Measurements from ENCODE around the gene AQP3. TPM values are rescaled to one million over a fixed set of nuclear protein-coding genes. Genes with fewer than 3 reads are reported as not detected.

Gene AQP3
- total and polyA plus RNA-seq, 2 experiments from 2014 or later, result 97.1 to 123 TPM

DNA sequence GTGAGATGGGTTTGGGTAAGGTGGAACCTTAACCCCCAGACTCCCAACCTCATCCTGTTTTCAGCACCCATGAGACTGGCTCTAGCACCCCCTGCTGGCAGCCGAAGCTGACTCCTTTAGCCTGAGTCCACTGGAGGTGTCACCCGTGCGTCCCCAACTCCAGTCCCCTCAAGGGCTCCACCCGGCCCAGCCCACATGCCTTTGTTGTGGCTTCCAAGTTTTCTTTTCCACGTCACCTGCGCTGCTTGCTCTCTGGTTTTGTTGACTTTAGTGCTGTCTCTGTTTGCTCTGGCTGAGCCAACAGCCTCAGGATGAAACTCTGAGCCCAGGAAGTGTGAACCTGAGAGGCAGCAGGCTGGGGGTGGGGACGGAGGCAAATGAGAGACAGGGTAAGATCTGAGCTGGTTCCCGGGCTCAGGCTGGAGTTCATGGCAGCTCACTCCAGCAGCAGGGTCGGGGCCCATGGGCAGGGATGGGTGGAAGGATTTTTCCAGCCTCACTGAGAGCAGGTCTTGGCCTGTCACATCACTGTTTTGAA, 31.8 kb downstream of the AQP3 start:
- Histone ChIP-seq H3K4me3 (no peak overlapping the region), H3K27me3 (no peaks in the 10 kb centered on the region), H4K20me1 (ENCODE audit: insufficient read depth, poor library complexity, severe bottlenecking) (no peaks in the 10 kb centered on the region), H3K36me3 (replicated peaks; ENCODE audit: insufficient read depth, low read depth) (no peaks in the 10 kb centered on the region), H3K9me2 (replicated peaks; ENCODE audit: insufficient read depth) (no peaks in the 10 kb centered on the region), H3K9me3 (ENCODE audit: low read depth) (no peaks in the 10 kb centered on the region), H2AFZ (no peak overlapping the region), H3K27ac (peak overlapping the region; percentile 80), H3K4me1 (ENCODE audit: insufficient read depth) (peaks cover 24% of the 10 kb centered on the region), H3K4me2 (peak overlapping the region; percentile 26), H3K79me2 (no peaks in the 10 kb centered on the region)
- 24% methylated on average over 9 of the region's 9 CpGs for WGBS (ENCODE audit: low lambda C conversion rate, missing lambda C conversion rate)
- peak; percentile 91 for DNase-seq (ENCODE audit: low spot score)
- TF ChIP-seq EZH2phosphoT487 (IDR thresholded peaks at IDR 0.05; ENCODE audit: low read depth, severe bottlenecking, unreplicated experiment), result no peak
- TF ChIP-seq, protein P1, sequence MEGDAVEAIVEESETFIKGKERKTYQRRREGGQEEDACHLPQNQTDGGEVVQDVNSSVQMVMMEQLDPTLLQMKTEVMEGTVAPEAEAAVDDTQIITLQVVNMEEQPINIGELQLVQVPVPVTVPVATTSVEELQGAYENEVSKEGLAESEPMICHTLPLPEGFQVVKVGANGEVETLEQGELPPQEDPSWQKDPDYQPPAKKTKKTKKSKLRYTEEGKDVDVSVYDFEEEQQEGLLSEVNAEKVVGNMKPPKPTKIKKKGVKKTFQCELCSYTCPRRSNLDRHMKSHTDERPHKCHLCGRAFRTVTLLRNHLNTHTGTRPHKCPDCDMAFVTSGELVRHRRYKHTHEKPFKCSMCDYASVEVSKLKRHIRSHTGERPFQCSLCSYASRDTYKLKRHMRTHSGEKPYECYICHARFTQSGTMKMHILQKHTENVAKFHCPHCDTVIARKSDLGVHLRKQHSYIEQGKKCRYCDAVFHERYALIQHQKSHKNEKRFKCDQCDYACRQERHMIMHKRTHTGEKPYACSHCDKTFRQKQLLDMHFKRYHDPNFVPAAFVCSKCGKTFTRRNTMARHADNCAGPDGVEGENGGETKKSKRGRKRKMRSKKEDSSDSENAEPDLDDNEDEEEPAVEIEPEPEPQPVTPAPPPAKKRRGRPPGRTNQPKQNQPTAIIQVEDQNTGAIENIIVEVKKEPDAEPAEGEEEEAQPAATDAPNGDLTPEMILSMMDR (IDR thresholded peaks at IDR 0.05; ENCODE audit: poor library complexity), result peak; percentile 69

DNA sequence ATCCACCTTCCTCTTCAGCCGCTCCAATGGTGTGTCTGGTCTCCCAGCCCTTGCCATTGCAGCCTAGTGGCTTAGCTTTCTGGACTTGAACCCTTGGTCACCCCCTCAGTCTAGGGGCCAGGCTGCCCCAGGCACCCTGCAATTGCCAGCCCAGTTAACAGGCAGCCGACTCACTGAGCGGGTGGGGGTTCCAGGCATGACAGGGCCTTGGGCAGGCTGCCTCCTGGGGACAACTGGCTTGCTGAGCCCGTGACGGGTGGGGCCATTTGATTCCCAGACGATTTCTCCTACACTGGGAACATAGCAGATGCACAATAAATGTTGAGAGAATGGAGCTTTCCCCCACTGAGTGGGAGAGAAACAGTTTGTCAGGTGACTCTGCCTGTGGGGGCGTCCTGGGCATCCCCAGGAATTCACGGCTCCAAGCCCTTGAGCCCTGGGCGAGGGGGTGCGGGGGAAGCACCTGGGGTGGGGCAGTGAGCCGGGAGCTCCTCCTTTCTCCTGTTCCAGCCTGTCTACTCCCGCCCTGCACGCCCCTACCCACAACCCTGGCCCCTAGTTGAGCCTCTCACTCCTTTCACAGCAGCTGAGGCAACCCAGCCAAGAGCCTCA, 32.4 kb downstream of the AQP3 start:
- Histone ChIP-seq H3K9me2 (replicated peaks; ENCODE audit: insufficient read depth) (no peaks in the 10 kb centered on the region), H3K4me3 (no peak overlapping the region), H3K9me3 (ENCODE audit: low read depth) (no peaks in the 10 kb centered on the region), H3K4me2 (no peak overlapping the region), H4K20me1 (ENCODE audit: insufficient read depth, poor library complexity, severe bottlenecking) (no peaks in the 10 kb centered on the region), H2AFZ (no peak overlapping the region), H3K4me1 (ENCODE audit: insufficient read depth) (peaks cover 24% of the 10 kb centered on the region), H3K27me3 (no peaks in the 10 kb centered on the region), H3K36me3 (replicated peaks; ENCODE audit: insufficient read depth, low read depth) (no peaks in the 10 kb centered on the region), H3K79me2 (no peaks in the 10 kb centered on the region), H3K27ac (peak overlapping the region; percentile 67)
- no peak for TF ChIP-seq EZH2 (IDR thresholded peaks at IDR 0.05; ENCODE audit: borderline replicate concordance)
- TF ChIP-seq, protein P1 (IDR thresholded peaks at IDR 0.05; ENCODE audit: poor library complexity), result no peak
- TF ChIP-seq EZH2phosphoT487 (IDR thresholded peaks at IDR 0.05; ENCODE audit: low read depth, severe bottlenecking, unreplicated experiment), result no peak
- no peak for DNase-seq (ENCODE audit: low spot score)
- 80% methylated on average over 13 of the region's 13 CpGs for WGBS (ENCODE audit: low lambda C conversion rate, missing lambda C conversion rate)

DNA sequence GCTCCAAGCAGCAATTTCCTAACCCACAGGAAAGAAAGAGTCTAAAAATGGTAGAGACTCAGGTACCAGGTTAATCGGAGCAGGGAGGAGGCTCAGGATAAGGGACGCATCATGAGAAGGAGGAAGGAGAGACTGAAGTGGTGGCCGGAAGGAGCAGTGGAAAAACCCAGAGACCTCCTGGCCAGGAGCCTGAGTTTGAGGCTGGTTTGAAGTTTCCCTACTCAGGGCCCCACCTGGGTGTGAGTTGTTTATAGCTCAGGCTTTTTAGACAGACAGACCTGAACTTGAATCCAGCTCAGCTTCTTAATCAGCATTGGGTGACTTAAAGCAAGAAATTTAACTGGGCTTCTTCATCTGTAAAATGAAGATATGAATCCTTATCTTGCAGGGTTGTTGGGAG, 33.1 kb downstream of the AQP3 start:
- Histone ChIP-seq H3K9me3 (ENCODE audit: low read depth) (no peaks in the 10 kb centered on the region), H3K79me2 (no peaks in the 10 kb centered on the region), H3K36me3 (replicated peaks; ENCODE audit: insufficient read depth, low read depth) (no peaks in the 10 kb centered on the region), H3K27ac (peak overlapping the region; percentile 67), H3K9me2 (replicated peaks; ENCODE audit: insufficient read depth) (no peaks in the 10 kb centered on the region), H2AFZ (no peak overlapping the region), H3K4me1 (ENCODE audit: insufficient read depth) (peaks cover 24% of the 10 kb centered on the region), H4K20me1 (ENCODE audit: insufficient read depth, poor library complexity, severe bottlenecking) (no peaks in the 10 kb centered on the region), H3K4me2 (no peak overlapping the region), H3K27me3 (no peaks in the 10 kb centered on the region), H3K4me3 (no peak overlapping the region)
- WGBS (ENCODE audit: low lambda C conversion rate, missing lambda C conversion rate), result 83% methylated on average over 3 of the region's 3 CpGs
- no peak for DNase-seq (ENCODE audit: low spot score)
- TF ChIP-seq, protein P1 (IDR thresholded peaks at IDR 0.05; ENCODE audit: poor library complexity), result no peak
- no peak for TF ChIP-seq EZH2 (IDR thresholded peaks at IDR 0.05; ENCODE audit: borderline replicate concordance)
- TF ChIP-seq EZH2phosphoT487 (IDR thresholded peaks at IDR 0.05; ENCODE audit: low read depth, severe bottlenecking, unreplicated experiment), result no peak
